Coronary artery (tissue), 2 donors: ENCODE measurements around the gene EAF2.

Source experiments
- DNase-seq: peaks from one replicate; pipeline ENCODE4 v3.0.0-alpha.2; 2017; ENCODE audit warnings: low spot score
- H3K27ac ChIP-seq, 2 donors: fragments of 200-600 bp; sonication (generic); one replicate each; pipeline ENCODE4 v1.5.1; 2016 to 2019
- H3K4me3 ChIP-seq: fragments of 200-600 bp; sonication (generic); 2 replicates; pipeline ENCODE4 v1.5.1; 2016; ENCODE audit warnings: mild to moderate bottlenecking, moderate library complexity
- TF ChIP-seq, protein P1 (sequence below): fragments of 200-600 bp; sonication (generic); IDR thresholded peaks from one replicate; pipeline ENCODE4 v1.5.1; 2019; ENCODE audit warnings: antibody characterized with exemption

Gene EAF2

DNA sequence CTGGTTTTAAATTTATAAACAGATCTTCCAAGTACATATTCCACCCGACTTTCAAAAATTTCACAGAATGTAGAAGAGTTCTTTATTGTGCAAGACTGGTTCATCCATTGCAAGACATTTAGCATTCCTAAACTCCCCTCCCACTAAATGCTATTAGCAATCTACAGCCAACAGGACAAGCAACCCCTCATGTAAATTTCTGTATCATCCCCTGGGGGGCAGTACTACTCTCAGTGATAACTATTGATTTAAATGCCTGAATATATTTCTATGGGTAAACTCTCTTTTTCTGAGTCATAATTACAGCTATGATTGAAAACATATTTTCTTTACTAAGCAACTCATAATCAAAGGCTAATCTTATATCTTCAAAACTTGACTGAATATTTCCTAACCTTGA is 48.5 kb downstream of the EAF2 start:
- DNase-seq, result no peak

DNA sequence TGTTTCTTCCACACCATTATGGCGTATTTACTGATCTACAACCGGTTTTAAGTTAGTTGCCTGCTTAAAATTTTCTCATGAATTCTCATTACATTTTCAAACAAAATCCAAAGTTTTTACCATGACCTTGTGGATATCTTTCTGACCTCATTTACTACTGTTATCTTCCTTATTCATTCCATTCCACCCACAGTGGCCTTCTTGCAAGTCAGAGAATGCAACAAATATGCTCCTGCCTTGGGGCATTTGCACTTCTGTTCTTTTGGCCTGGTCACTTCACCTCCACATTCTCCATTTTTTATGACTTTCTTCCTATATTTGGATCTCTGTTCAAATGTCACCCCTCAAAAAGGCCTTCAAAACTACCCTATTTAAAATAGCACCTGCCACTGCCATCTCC is 50.4 kb downstream of the EAF2 start:
- TF ChIP-seq, protein P1, sequence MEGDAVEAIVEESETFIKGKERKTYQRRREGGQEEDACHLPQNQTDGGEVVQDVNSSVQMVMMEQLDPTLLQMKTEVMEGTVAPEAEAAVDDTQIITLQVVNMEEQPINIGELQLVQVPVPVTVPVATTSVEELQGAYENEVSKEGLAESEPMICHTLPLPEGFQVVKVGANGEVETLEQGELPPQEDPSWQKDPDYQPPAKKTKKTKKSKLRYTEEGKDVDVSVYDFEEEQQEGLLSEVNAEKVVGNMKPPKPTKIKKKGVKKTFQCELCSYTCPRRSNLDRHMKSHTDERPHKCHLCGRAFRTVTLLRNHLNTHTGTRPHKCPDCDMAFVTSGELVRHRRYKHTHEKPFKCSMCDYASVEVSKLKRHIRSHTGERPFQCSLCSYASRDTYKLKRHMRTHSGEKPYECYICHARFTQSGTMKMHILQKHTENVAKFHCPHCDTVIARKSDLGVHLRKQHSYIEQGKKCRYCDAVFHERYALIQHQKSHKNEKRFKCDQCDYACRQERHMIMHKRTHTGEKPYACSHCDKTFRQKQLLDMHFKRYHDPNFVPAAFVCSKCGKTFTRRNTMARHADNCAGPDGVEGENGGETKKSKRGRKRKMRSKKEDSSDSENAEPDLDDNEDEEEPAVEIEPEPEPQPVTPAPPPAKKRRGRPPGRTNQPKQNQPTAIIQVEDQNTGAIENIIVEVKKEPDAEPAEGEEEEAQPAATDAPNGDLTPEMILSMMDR, result no peak
- Histone ChIP-seq H3K27ac (no peak overlapping the region), H3K4me3 (no peak overlapping the region)
- DNase-seq, result no peak

More for the DNA sequence above, 48.5 kb downstream of the EAF2 start:
- TF ChIP-seq, protein P1, result no peak
- Histone ChIP-seq H3K27ac (no peak overlapping the region), H3K4me3 (no peak overlapping the region)

DNA sequence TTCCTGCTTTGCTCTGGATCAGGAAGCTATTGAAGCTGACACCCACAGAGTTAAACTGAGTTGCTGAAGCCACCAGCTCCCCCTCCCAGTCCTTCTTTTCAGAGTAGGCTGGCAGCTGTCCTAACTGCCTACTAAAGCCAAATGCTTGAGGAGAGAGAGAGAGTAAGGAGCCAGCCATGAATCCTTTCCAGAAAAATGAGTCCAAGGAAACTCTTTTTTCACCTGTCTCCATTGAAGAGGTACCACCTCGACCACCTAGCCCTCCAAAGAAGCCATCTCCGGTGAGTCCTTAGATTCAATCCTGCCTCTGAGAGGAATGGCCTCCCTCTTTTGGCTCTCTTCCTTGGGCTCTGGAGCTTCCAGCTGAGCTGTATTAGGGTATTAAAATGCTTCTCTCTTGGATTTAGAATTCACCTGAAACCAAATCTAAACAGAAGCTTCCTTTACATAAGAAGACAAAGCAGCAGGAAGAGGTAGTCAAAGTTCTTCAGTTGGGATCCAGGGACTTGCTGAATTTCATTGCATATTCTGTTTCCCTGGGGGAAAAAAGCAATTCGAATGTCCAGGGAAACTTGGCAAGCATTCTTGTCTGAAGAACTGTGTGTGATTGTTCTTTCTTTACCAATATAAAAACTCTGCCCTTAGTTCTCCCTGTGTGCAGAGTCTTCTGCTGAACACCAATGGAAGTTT is 59.4 kb downstream of the EAF2 start, which contains the start of gene SLC15A2:
TSS of gene SLC15A2 (plus strand) at position 101 of the 690 bp plus-strand sequence. CDS start at position 177, 76 bp downstream.
- H3K27ac ChIP-seq, result no peak within 1 kb of the TSS
- TF ChIP-seq, protein P1, result no peak
- DNase-seq, result no peak
- no peak within 1 kb of the TSS for H3K4me3 ChIP-seq

DNA sequence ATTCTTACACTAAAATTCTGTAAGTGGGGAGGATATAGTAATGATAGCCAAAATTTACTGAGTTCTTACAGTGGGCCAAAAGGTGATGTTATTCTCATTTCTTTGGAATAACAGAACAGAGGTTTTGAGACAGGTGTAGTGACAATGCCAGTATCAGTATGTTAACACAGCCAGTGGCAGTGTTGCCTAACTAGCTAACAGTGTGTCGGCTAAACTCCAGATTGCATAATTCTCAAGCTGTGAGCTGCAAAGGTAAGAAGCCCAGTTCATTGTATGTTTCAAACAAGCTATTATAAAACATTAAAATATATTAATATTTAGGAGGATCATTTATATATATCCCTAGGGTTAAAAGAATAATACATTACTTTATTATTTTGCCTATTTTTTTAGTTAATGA is 60.1 kb downstream of the EAF2 start:
- no peak for DNase-seq
- TF ChIP-seq, protein P1, result no peak
- no peak overlapping the region for H3K4me3 ChIP-seq
- H3K27ac ChIP-seq, result no peak overlapping the region

DNA sequence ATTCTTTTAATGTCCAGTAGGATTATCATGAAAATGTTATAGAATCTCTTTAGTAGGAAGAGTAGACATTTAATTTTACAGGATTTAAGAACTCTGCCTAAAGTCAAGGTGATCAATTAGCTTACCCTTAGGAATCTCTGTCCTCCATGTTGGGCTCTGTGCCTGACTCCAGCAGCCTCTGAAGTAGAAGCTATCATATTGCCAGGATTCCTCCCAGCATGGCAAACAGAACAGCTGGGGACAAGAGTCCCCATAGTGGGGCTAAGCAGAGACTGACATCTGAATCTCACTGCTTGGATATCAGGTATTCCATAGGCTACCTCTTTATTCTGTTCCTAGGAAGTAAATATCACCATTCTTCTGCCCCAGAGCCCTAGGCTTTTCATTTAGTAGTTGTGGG is 60.7 kb downstream of the EAF2 start:
- Histone ChIP-seq H3K4me3 (no peak overlapping the region), H3K27ac (no peak overlapping the region)
- TF ChIP-seq, protein P1, result no peak
- no peak for DNase-seq

DNA sequence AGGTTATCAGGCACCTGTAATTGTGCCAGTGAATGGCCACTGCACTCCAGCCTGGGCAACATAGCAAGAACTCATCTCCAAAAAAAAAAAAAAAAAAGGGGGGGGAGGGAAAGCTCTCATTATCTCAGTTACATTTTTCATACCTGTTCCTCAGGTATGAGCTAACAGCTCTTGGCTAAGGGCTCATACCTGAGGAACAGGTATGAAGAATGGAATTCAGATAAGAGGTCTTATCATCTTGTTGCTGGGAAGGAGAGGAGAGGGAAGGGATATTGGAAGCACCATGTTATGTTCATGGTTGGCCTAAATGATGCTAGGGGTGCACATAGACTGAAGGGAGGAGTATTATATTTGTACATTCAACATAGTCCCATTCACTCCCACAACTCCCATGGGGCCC is 61.8 kb downstream of the EAF2 start:
- TF ChIP-seq, protein P1, result no peak
- DNase-seq, result no peak
- Histone ChIP-seq H3K27ac (no peak overlapping the region), H3K4me3 (no peak overlapping the region)

DNA sequence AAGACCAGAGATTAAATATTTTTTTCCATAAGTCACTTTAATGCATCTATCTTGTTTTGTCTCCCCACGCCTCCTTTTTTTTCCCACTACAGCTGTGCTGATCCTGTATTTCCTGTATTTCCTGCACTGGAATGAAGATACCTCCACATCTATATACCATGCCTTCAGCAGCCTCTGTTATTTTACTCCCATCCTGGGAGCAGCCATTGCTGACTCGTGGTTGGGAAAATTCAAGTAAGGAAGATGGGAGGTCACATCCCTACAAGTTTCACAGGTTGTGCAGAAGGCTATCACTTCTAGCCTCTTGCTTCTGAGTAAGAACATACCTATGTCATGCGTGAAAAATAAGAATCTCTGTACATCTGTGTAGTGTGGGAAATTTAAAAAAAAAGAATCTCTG is 62.3 kb downstream of the EAF2 start:
- TF ChIP-seq, protein P1, result no peak
- no peak for DNase-seq
- H3K27ac ChIP-seq, result no peak overlapping the region
- H3K4me3 ChIP-seq, result no peak overlapping the region
